NT2/D1 (cell line): ENCODE measurements around the gene CSTB.
A peak's percentile ranks its signal among the peaks of the same experiment; 100 is the strongest.

Source experiments
- DNase-seq: peaks from one replicate; pipeline ENCODE4 v3.0.0-alpha.2; 2011; ENCODE audit warnings: low read depth, low spot score
- H3K27me3 ChIP-seq: 2 replicates; pipeline ENCODE4 v1.6.0; 2011; ENCODE audit warnings: mild to moderate bottlenecking; ENCODE audit not compliant: insufficient read length, insufficient read depth
- H3K36me3 ChIP-seq: 2 replicates; pipeline ENCODE4 v1.6.1; 2011; ENCODE audit warnings: mild to moderate bottlenecking, low read length, mixed read lengths; ENCODE audit not compliant: insufficient read depth, insufficient read length
- H3K4me1 ChIP-seq: 2 replicates; pipeline ENCODE4 v1.5.1; 2011; ENCODE audit not compliant: insufficient read depth, insufficient read length
- H3K4me3 ChIP-seq: 2 replicates; pipeline ENCODE4 v1.5.1; 2011; ENCODE audit warnings: low read depth; ENCODE audit not compliant: insufficient read length
- H3K9ac ChIP-seq: 2 replicates; pipeline ENCODE4 v1.6.0; 2011; ENCODE audit warnings: low read depth; ENCODE audit not compliant: insufficient read length
- H3K9me3 ChIP-seq: 2 replicates; pipeline ENCODE4 v1.5.1; 2011; ENCODE audit warnings: mild to moderate bottlenecking, low read length; ENCODE audit not compliant: insufficient read depth
- SUZ12 ChIP-seq: IDR thresholded peaks from 2 replicates; pipeline ENCODE4 v1.6.1; 2011; ENCODE audit not compliant: insufficient read length, insufficient read depth; ENCODE audit errors: extremely low read depth
- YY1 ChIP-seq: IDR thresholded peaks from 2 replicates; pipeline ENCODE4 v1.6.1; 2011; ENCODE audit not compliant: insufficient read length, insufficient read depth
- ZNF274 ChIP-seq: IDR thresholded peaks from 2 replicates; pipeline ENCODE4 v1.6.1; 2011; ENCODE audit warnings: mild to moderate bottlenecking, low read depth, low read length

The CSTB gene

GRCh38 chr21:43769325-43769958 lies 6.7 kb downstream of the CSTB start:
- TF ChIP-seq YY1 (no peak), SUZ12 (no peak), ZNF274 (no peak)
- peaks cover 36% of the 10 kb centered on the region for H3K4me1 ChIP-seq
- no peak overlapping the region for H3K9ac ChIP-seq
- no peaks in the 10 kb centered on the region for H3K9me3 ChIP-seq
- peaks cover 20% of the 10 kb centered on the region for H3K36me3 ChIP-seq
- H3K27me3 ChIP-seq, result no peaks in the 10 kb centered on the region
- no peak overlapping the region for H3K4me3 ChIP-seq
- DNase-seq, result no peak

- Histone ChIP-seq H3K9ac (peak overlapping the region; percentile 70), H3K27me3 (no peaks in the 10 kb centered on the region), H3K36me3 (peaks cover 17% of the 10 kb centered on the region), H3K4me1 (peaks cover 42% of the 10 kb centered on the region), H3K9me3 (no peaks in the 10 kb centered on the region), H3K4me3 (no peak overlapping the region)
- no peak for DNase-seq
- TF ChIP-seq ZNF274 (no peak), SUZ12 (no peak), YY1 (no peak)
Observed at GRCh38 chr21:43768868-43769167, 7.3 kb downstream of the CSTB start.

DNA sequence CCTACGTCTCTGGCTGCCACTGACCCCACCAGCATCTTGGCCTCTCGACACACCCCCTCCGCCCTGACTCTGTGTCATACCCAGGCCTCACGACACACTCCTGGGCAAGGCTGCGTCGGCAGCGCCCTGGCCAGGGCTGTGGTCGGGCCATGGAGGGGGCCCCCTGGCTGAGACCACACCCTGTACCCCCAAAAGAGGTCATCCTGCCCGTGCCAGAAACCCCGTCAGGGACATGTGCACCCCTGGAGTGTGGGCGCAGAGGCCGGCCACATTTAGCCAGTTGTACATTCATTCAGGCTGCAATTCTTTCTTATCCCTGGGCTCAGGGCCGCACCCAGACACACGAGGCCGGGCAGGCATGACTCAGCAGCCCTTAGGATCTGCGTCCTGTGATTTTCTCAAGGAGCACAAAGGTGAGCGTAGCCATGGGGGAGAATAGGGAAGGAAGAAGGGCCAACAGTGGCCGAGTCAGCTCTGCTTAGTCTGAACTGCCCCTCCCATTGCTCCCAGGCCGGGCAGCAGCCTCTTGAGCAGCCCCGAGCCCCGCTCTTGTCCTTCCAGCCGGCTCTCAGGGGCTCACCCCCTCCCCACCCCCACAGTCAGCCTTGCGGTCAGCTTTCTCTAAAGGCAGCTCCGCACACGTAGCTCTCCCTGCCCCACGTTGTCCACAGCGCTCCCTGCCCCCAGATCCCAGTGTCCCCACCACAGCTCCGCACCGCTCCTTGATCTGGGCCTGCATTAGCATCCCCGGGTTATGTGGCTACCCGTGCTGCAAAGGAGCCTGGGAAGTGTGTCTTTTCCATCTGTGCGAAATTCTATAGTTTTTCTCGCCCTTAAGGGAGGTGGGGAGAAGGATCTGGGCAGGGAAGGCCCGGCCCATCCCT lies 7.9 kb downstream of the CSTB start:
- Histone ChIP-seq H3K9me3 (no peaks in the 10 kb centered on the region), H3K27me3 (no peaks in the 10 kb centered on the region), H3K36me3 (peaks cover 14% of the 10 kb centered on the region), H3K9ac (peak overlapping the region; percentile 70), H3K4me3 (no peak overlapping the region), H3K4me1 (peaks cover 42% of the 10 kb centered on the region)
- TF ChIP-seq SUZ12 (no peak), YY1 (no peak), ZNF274 (no peak)
- no peak for DNase-seq

- H3K9ac ChIP-seq, result peak overlapping the region; percentile 70
- H3K9me3 ChIP-seq, result no peaks in the 10 kb centered on the region
- DNase-seq, result no peak
- peaks cover 39% of the 10 kb centered on the region for H3K4me1 ChIP-seq
- H3K27me3 ChIP-seq, result no peaks in the 10 kb centered on the region
- TF ChIP-seq ZNF274 (no peak), YY1 (no peak), SUZ12 (no peak)
- H3K4me3 ChIP-seq, result no peak overlapping the region
- peaks cover 13% of the 10 kb centered on the region for H3K36me3 ChIP-seq
Observed at GRCh38 chr21:43767498-43767983, 8.6 kb downstream of the CSTB start.

DNA sequence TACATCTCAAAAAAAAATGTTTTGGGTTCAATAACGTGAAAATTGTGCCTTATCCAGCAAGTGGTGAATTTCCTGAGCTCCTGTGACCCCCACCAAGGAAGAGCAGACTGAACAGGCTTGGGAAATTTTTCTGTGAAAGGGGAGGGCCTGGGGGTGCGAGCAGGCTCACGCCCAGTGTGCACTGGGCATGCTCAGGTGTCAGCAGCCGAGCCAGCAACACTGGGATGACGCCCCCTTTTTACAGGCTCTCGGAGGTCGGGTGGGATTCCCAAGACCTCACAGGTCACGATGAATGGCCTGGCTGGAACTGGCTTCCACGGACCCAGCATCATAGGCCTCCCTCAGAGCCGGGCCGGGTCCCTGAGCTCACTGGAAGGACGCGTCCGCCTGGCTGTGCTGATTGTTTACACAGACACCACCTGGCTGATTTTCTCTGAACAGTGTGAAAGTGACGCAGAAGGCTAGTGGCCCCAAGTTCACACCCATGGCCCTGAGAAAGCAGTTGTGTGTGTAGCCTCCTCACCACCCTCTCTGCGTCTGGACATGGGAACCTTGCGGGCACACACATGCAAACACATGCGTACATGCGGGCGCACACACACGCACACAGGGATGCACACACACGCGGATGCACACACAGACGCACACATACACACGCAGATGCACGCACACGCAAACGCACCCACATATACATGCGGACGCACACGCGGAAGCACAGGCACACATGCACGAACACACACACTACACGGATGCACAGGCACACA lies 9.2 kb downstream of the CSTB start:
- Histone ChIP-seq H3K9ac (peak overlapping the region; percentile 70), H3K27me3 (no peaks in the 10 kb centered on the region), H3K4me3 (no peak overlapping the region), H3K36me3 (peaks cover 18% of the 10 kb centered on the region), H3K4me1 (peaks cover 39% of the 10 kb centered on the region), H3K9me3 (no peaks in the 10 kb centered on the region)
- DNase-seq, result no peak
- TF ChIP-seq YY1 (no peak), SUZ12 (no peak), ZNF274 (no peak)

DNA sequence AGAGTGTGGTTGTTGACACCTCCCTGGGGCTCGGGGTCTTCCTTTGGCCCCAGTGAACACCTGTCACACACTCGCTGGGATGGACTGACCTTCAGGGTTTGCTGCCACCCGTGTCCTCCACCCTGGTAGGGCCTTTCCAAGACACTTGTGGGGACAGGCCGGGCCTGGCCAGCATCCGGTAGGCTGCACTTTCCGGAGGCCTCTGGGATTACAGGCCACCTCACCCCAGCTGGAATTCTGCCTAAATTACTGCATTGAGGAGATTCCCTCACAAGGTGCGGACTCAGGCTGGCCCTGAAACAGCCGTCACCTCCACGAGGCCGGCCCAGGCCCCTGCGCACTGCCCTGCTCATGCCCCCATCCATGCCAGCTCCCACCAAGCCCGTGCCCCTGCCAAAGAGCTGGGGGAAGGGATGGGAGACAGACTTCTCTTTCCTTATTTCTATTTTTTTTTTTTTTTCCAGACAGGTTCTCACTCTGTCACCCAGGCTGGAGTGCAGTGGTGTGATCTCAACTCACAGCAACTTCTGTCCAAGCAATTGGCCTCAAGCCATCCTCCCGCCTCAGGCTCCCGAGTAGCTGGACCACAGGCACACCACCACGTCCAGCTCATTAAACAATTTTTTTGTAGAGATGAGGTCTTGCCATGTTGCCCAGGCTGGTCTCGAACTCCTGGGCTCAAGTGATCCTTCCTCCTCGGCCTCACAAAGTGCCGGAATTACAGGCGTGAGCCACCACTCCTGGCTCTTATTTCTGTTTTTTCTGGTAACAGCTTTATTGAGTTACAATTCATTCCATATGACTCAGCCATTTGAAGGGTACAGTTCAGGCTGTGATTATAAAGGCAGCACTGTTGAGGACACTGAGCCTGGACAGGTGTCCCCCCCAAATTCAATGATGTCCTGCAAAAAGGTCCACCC lies 11.3 kb downstream of the CSTB start:
- Histone ChIP-seq H3K4me3 (no peak overlapping the region), H3K9ac (peak overlapping the region; percentile 12), H3K4me1 (peaks cover 36% of the 10 kb centered on the region), H3K36me3 (peaks cover 36% of the 10 kb centered on the region), H3K27me3 (no peaks in the 10 kb centered on the region), H3K9me3 (no peaks in the 10 kb centered on the region)
- no peak for DNase-seq
- TF ChIP-seq ZNF274 (no peak), SUZ12 (no peak)
